GM23338 (cell line): ENCODE data around the gene MRLN.

Source experiments
- EZH2 ChIP-seq: fragments of 200-600 bp; sonication (generic); IDR thresholded peaks from one replicate; pipeline ENCODE4 v1.8.0; 2017; ENCODE audit warnings: antibody characterized with exemption, mild to moderate bottlenecking, low read depth; ENCODE audit not compliant: unreplicated experiment
- TF ChIP-seq, protein P1 (sequence below), 2 experiments: fragments of 200-600 bp in 1 of 2; sonication (generic) in 1 of 2; conservative IDR thresholded peaks; 2 replicates each; pipeline versions ENCODE4 v1.5.1 to v1.6.1; 2016 to 2017; ENCODE audit warnings: antibody characterized with exemption in 2 of 2, low read depth in 2 of 2, mild to moderate bottlenecking in 2 of 2, moderate library complexity in 1 of 2

DNA sequence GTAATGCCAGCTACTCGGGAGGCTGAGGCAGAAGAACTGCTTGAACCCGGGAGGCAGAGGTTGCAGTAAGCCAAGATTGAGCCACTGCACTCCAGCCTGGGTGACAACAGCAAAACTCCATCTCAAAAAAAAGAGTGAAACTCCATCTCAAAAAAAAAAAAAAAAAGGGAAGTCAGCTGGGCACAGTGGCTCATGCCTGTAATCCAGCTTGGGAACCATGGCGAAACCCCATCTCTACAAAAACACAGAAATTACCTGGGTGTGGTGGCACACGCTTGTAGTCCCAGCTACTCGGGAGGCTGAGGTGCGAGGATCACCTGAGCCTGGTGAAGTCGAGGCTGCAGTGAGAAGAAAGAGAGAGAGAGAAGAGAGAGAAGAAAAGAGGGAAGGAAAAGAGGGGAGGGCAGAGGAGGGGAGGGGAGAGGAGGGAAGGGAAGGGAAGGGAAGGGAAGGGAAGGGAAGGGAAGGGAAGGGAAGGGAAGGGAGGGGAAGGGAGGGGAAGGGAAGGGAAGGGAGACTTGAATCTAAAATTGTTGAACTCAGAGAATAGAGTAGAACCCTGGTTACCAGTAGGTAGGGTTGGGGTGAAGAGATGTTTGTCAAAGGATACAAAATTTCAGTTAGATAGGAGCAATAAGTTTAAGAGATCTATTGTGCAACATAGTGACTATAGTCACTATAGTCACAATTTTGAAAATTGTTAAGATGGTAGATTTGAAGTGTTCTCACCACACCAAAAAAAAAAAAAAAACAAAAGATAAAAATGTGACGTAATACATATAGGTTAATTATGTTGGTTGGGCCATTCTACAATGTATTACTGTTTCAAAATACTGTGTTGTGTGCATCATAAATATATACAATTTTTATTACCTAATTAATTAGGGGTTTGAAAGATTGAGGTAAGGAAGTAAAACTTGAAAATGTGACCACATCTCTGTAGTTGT lies 46.1 kb downstream of the MRLN start:
- no peak for TF ChIP-seq EZH2
- TF ChIP-seq, protein P1, sequence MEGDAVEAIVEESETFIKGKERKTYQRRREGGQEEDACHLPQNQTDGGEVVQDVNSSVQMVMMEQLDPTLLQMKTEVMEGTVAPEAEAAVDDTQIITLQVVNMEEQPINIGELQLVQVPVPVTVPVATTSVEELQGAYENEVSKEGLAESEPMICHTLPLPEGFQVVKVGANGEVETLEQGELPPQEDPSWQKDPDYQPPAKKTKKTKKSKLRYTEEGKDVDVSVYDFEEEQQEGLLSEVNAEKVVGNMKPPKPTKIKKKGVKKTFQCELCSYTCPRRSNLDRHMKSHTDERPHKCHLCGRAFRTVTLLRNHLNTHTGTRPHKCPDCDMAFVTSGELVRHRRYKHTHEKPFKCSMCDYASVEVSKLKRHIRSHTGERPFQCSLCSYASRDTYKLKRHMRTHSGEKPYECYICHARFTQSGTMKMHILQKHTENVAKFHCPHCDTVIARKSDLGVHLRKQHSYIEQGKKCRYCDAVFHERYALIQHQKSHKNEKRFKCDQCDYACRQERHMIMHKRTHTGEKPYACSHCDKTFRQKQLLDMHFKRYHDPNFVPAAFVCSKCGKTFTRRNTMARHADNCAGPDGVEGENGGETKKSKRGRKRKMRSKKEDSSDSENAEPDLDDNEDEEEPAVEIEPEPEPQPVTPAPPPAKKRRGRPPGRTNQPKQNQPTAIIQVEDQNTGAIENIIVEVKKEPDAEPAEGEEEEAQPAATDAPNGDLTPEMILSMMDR (conservative IDR thresholded peaks at IDR 0.05; ENCODE audit: low read depth in 2 of 2), result no peak
